DOHH2 (cell line): ENCODE data around the gene POPDC2.

Experiments used
- H3F3A ChIP-seq: fragments of 200-600 bp; sonication (generic), shearing (Covaris generic); 2 replicates; pipeline ENCODE4 v1.6.0; 2016; ENCODE audit warnings: antibody characterized with exemption, mild to moderate bottlenecking; ENCODE audit not compliant: control insufficient read depth, insufficient read depth
- H3K27ac ChIP-seq: fragments of 200-600 bp; sonication (generic); 2 replicates; pipeline ENCODE4 v1.5.1; 2014; ENCODE audit warnings: low read depth, mild to moderate bottlenecking, low read length, moderate library complexity
- H3K27me3 ChIP-seq: fragments of 200-600 bp; sonication (generic); 2 replicates; pipeline ENCODE4 v1.6.1; 2014; ENCODE audit warnings: mild to moderate bottlenecking, low read length, mixed read lengths; ENCODE audit not compliant: control insufficient read depth
- H3K36me3 ChIP-seq: fragments of 200-600 bp; sonication (generic); 2 replicates; pipeline ENCODE4 v1.6.1; 2014; ENCODE audit warnings: mild to moderate bottlenecking, low read length, moderate library complexity, mixed read lengths; ENCODE audit not compliant: control insufficient read depth
- H3K4me1 ChIP-seq: fragments of 200-600 bp; sonication (generic); 2 replicates; pipeline ENCODE4 v1.6.1; 2014; ENCODE audit warnings: mild to moderate bottlenecking, low read length, mixed read lengths; ENCODE audit not compliant: control insufficient read depth
- H3K4me2 ChIP-seq: fragments of 200-600 bp; sonication (generic); 2 replicates; pipeline ENCODE4 v1.6.0; 2014; ENCODE audit warnings: mild to moderate bottlenecking, low read length, moderate library complexity
- H3K4me3 ChIP-seq: fragments of 200-600 bp; sonication (generic); 2 replicates; pipeline ENCODE4 v1.5.1; 2014; ENCODE audit warnings: mild to moderate bottlenecking, low read length, mixed read lengths
- H3K79me2 ChIP-seq: fragments of 200-600 bp; sonication (generic); 2 replicates; pipeline ENCODE4 v1.6.1; 2014; ENCODE audit warnings: mild to moderate bottlenecking, low read length, mixed read lengths; ENCODE audit not compliant: control insufficient read depth
- H3K9me2 ChIP-seq: fragments of 200-600 bp; sonication (generic); replicated peaks from 2 replicates; pipeline ENCODE4 v1.6.1; 2014; ENCODE audit warnings: mild to moderate bottlenecking, low read length, mixed read lengths; ENCODE audit not compliant: control insufficient read depth
- H3K9me3 ChIP-seq: fragments of 200-600 bp; sonication (generic); 2 replicates; pipeline ENCODE4 v1.6.1; 2014; ENCODE audit warnings: antibody characterized with exemption, low read length, mixed read lengths; ENCODE audit not compliant: control insufficient read depth, insufficient read depth
- H4K20me1 ChIP-seq: fragments of 200-600 bp; sonication (generic); 2 replicates; pipeline ENCODE4 v1.6.0; 2014; ENCODE audit warnings: low read depth, mild to moderate bottlenecking, antibody characterized with exemption, low read length, moderate library complexity; ENCODE audit not compliant: control insufficient read depth, insufficient read depth
- EZH2phosphoT487 ChIP-seq: fragments of 200-600 bp; sonication (generic); IDR thresholded peaks from 2 replicates; pipeline ENCODE4 v1.6.1; 2017; ENCODE audit warnings: borderline replicate concordance, mild to moderate bottlenecking, antibody characterized with exemption, low read length, moderate library complexity, mixed read lengths
- TF ChIP-seq, protein P1 (sequence below): fragments of 200-600 bp; sonication (generic); IDR thresholded peaks from one replicate; pipeline ENCODE4 v1.5.1; 2014; ENCODE audit warnings: antibody characterized with exemption, mild to moderate bottlenecking, low read depth, low read length; ENCODE audit not compliant: poor library complexity, severe bottlenecking

The POPDC2 gene

GRCh38 chr3:119599558-119600174 lies 60.7 kb downstream of the POPDC2 start:
- H4K20me1 ChIP-seq, result no peaks in the 10 kb centered on the region
- no peaks in the 10 kb centered on the region for H3K36me3 ChIP-seq
- no peak overlapping the region for H3K4me3 ChIP-seq
- no peaks in the 10 kb centered on the region for H3K9me2 ChIP-seq
- no peaks in the 10 kb centered on the region for H3K9me3 ChIP-seq
- no peaks in the 10 kb centered on the region for H3K27me3 ChIP-seq
- no peak overlapping the region for H3K27ac ChIP-seq
- no peaks in the 10 kb centered on the region for H3K79me2 ChIP-seq
- no peak for TF ChIP-seq EZH2phosphoT487
- H3K4me2 ChIP-seq, result no peak overlapping the region
- no peaks in the 10 kb centered on the region for H3F3A ChIP-seq
- 0 out of 2 replicates have a peak, but pooled peaks cover 3% of the 10 kb centered on the region for H3K4me1 ChIP-seq

DNA sequence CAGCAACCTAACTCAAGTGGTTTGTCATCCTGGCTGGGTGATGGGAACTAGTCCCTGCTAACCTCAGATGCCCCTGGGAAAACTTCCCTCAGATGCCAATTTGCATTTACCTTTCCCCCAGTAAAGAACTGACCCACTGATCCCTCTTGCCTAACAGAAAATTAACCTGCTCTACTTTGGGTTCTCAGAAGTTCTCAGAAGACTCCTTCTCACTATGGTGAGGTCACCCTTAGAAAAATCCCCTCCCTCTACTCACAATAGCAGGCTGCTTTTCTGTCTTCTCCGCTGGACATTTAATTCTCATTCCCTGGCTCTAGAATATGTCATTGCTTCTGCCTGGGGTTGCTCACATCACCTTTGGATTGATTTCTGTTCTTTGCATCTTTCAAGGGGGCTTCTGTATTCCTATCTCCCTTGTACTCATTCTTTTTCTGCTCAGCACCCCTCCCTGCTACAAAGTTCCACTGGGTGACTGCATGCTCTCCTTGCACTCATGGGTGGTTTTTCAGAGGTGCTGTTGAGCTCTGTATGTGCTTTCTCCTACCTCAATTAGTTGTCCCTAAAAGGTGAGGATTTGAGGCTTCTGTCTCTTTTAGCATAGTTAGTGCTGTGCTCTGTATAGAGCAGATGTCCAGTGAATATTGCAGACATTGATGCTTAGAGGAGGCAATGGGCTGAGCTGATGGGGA lies 61.8 kb downstream of the POPDC2 start:
- no peaks in the 10 kb centered on the region for H3K27me3 ChIP-seq
- no peak overlapping the region for H3K4me3 ChIP-seq
- no peaks in the 10 kb centered on the region for H3K79me2 ChIP-seq
- H3K9me3 ChIP-seq, result no peaks in the 10 kb centered on the region
- no peak overlapping the region for H3K4me2 ChIP-seq
- 0 out of 2 replicates have a peak, but pooled peaks cover 3% of the 10 kb centered on the region for H3K4me1 ChIP-seq
- TF ChIP-seq EZH2phosphoT487, result no peak
- TF ChIP-seq, protein P1, sequence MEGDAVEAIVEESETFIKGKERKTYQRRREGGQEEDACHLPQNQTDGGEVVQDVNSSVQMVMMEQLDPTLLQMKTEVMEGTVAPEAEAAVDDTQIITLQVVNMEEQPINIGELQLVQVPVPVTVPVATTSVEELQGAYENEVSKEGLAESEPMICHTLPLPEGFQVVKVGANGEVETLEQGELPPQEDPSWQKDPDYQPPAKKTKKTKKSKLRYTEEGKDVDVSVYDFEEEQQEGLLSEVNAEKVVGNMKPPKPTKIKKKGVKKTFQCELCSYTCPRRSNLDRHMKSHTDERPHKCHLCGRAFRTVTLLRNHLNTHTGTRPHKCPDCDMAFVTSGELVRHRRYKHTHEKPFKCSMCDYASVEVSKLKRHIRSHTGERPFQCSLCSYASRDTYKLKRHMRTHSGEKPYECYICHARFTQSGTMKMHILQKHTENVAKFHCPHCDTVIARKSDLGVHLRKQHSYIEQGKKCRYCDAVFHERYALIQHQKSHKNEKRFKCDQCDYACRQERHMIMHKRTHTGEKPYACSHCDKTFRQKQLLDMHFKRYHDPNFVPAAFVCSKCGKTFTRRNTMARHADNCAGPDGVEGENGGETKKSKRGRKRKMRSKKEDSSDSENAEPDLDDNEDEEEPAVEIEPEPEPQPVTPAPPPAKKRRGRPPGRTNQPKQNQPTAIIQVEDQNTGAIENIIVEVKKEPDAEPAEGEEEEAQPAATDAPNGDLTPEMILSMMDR, result no peak
- no peak overlapping the region for H3K27ac ChIP-seq
- no peaks in the 10 kb centered on the region for H3K9me2 ChIP-seq
- no peaks in the 10 kb centered on the region for H3F3A ChIP-seq
- H3K36me3 ChIP-seq, result no peaks in the 10 kb centered on the region
- H4K20me1 ChIP-seq, result no peaks in the 10 kb centered on the region

- Histone ChIP-seq H3K4me3 (no peak within 1 kb of the TSS), H3K4me1 (0 out of 2 replicates have a peak, but pooled peaks cover 3% of the 10 kb centered on the region), H3K27ac (no peak within 1 kb of the TSS), H3K9me3 (no peaks in the 10 kb centered on the region), H3K4me2 (no peak within 1 kb of the TSS), H3K27me3 (no peaks in the 10 kb centered on the region), H3K36me3 (no peaks in the 10 kb centered on the region), H3K9me2 (no peaks in the 10 kb centered on the region), H3K79me2 (no peaks in the 10 kb centered on the region), H3F3A (no peaks in the 10 kb centered on the region), H4K20me1 (no peaks in the 10 kb centered on the region)
- no peak for TF ChIP-seq EZH2phosphoT487
- TF ChIP-seq, protein P1, result no peak
Measured at GRCh38 chr3:119597548-119598288, 62.7 kb downstream of the POPDC2 start, which contains the start of gene PLA1A. TSS of gene PLA1A (plus strand) at chr3:119597885. CDS start at chr3:119597914, 29 bp downstream.
